CD14-positive monocyte (primary cell): ENCODE measurements around the gene OAS2. TPM values are rescaled to one million over a fixed set of nuclear protein-coding genes. Genes with fewer than 3 reads are reported as not detected.

Experiments
- DNase-seq, 3 donors: peaks; one replicate each; pipeline ENCODE4 v3.0.0-alpha.2; 2011 to 2022
- H2AFZ ChIP-seq: 2 replicates; pipeline ENCODE4 v1.6.0; 2012; ENCODE audit warnings: mild to moderate bottlenecking, low read depth, low read length, inconsistent platforms; ENCODE audit not compliant: insufficient read depth, poor library complexity, severe bottlenecking
- H3K27ac ChIP-seq, 2 donors: 1 replicate in 1 of 2; 2 replicates in 1 of 2; pipeline ENCODE4 v1.5.1; 2012 to 2013; ENCODE audit warnings: low read length in 2 of 2, control low read depth in 1 of 2, inconsistent platforms in 1 of 2, low read depth in 1 of 2, mild to moderate bottlenecking in 1 of 2
- H3K27me3 ChIP-seq, 2 donors: one replicate each; pipeline versions ENCODE4 v1.6.0 to v1.6.1; 2011 to 2013; ENCODE audit warnings: low read length in 2 of 2; ENCODE audit not compliant: control insufficient read depth in 2 of 2, insufficient read depth in 2 of 2
- H3K36me3 ChIP-seq, 2 donors: replicated peaks in 1 of 2; 1 replicate in 1 of 2; 2 replicates in 1 of 2; pipeline versions ENCODE4 v1.5.1 to v1.6.1; 2012 to 2013; ENCODE audit warnings: low read length in 2 of 2, control low read depth in 1 of 2, inconsistent platforms in 1 of 2, mild to moderate bottlenecking in 1 of 2; ENCODE audit not compliant: insufficient read depth in 2 of 2, control insufficient read depth in 1 of 2
- H3K4me1 ChIP-seq, 2 donors: 1 replicate in 1 of 2; 2 replicates in 1 of 2; pipeline versions ENCODE4 v1.5.1 to v1.6.1; 2012 to 2013; ENCODE audit warnings: low read length in 2 of 2, control low read depth in 1 of 2, inconsistent platforms in 1 of 2, mild to moderate bottlenecking in 1 of 2, moderate library complexity in 1 of 2; ENCODE audit not compliant: insufficient read depth in 2 of 2, control insufficient read depth in 1 of 2
- H3K4me2 ChIP-seq: replicated peaks from 2 replicates; pipeline ENCODE3; 2012; ENCODE audit warnings: low read length, moderate library complexity, mild to moderate bottlenecking; ENCODE audit not compliant: poor library complexity, severe bottlenecking; ENCODE audit errors: extremely low read depth
- H3K4me3 ChIP-seq, 3 experiments: fragments of 200-600 bp in 1 of 3; sonication (generic) in 1 of 3; replicated peaks in 1 of 3; 1 replicate in 2 of 3; 2 replicates in 1 of 3; pipeline ENCODE4 v1.5.1; 2011 to 2013; ENCODE audit warnings: low read length in 3 of 3, mild to moderate bottlenecking in 3 of 3, control low read depth in 2 of 3, low read depth in 2 of 3, inconsistent platforms in 1 of 3, moderate library complexity in 1 of 3
- H3K79me2 ChIP-seq: 2 replicates; pipeline ENCODE4 v1.6.0; 2012; ENCODE audit warnings: mild to moderate bottlenecking, control low read depth, inconsistent platforms, low read length, moderate library complexity; ENCODE audit not compliant: insufficient read depth
- H3K9ac ChIP-seq: 2 replicates; pipeline ENCODE4 v1.6.0; 2017; ENCODE audit warnings: low read length, mild to moderate bottlenecking; ENCODE audit not compliant: insufficient read depth, poor library complexity, severe bottlenecking
- H3K9me3 ChIP-seq, 2 donors: replicated peaks in 1 of 2; 1 replicate in 1 of 2; 2 replicates in 1 of 2; pipeline versions ENCODE4 v1.5.1 to v1.6.1; 2012 to 2013; ENCODE audit warnings: low read length in 2 of 2, control low read depth in 1 of 2; ENCODE audit not compliant: control insufficient read depth in 1 of 2, insufficient read depth in 1 of 2
- H4K20me1 ChIP-seq: 2 replicates; pipeline ENCODE4 v1.6.0; 2012; ENCODE audit warnings: mild to moderate bottlenecking, low read length, control low read depth, moderate library complexity; ENCODE audit not compliant: insufficient read depth
- H3K27ac Mint-ChIP-seq, 7 donors: one replicate each; pipeline ENCODE4 v1.8.0; 2020; ENCODE audit warnings: mild to moderate bottlenecking in 7 of 7, mixed read lengths in 7 of 7, moderate library complexity in 6 of 7, inconsistent platforms in 2 of 7
- H3K27me3 Mint-ChIP-seq, 3 donors: one replicate each; pipeline ENCODE4 v1.8.0; 2021 to 2022; ENCODE audit warnings: low read depth in 3 of 3, mild to moderate bottlenecking in 3 of 3, mixed read lengths in 3 of 3, moderate library complexity in 3 of 3, inconsistent platforms in 1 of 3
- H3K36me3 Mint-ChIP-seq, 2 donors: one replicate each; pipeline ENCODE4 v1.8.0; 2020; ENCODE audit warnings: mixed read lengths in 2 of 2, inconsistent platforms in 1 of 2, mild to moderate bottlenecking in 1 of 2
- H3K4me1 Mint-ChIP-seq: one replicate; pipeline ENCODE4 v1.8.0; 2020; ENCODE audit warnings: mild to moderate bottlenecking, mixed read lengths
- H3K4me3 Mint-ChIP-seq, 2 donors: one replicate each; pipeline ENCODE4 v1.8.0; 2020; ENCODE audit warnings: mild to moderate bottlenecking in 2 of 2, mixed read lengths in 2 of 2, moderate library complexity in 1 of 2
- H3K9me3 Mint-ChIP-seq, 7 donors: one replicate each; pipeline ENCODE4 v1.8.0; 2020 to 2022; ENCODE audit warnings: mixed read lengths in 7 of 7, mild to moderate bottlenecking in 6 of 7, moderate library complexity in 6 of 7, inconsistent platforms in 2 of 7
- WGBS: methylation state at CpG from one replicate; pipeline ENCODE4 v1.1.5; 2013; ENCODE audit warnings: missing lambda C conversion rate; ENCODE audit not compliant: insufficient coverage; 5-methylcytosine and 5-hydroxymethylcytosine counted together
- intact Hi-C, 2 donors: fragments of 100-400 bp; cut with micrococcal nuclease; formaldehyde crosslinking; loops; one replicate each; pipeline versions ENCODE4 v1.15.0 to v1.15.1; 2023
- polyA plus RNA-seq, 3 donors: library from polyadenylated mRNA; depleted of rRNA in 1 of 3; unstranded in 2 of 3; stranded (reverse) in 1 of 3; fragments of 300-500 nt in 2 of 3; fragments of >200 nt in 1 of 3; fragmentation: Illumina TruSeq in 2 of 3; gene quantifications; 1 replicate in 2 of 3; 2 replicates in 1 of 3; pipeline ENCODE4 v1.2.3, GENCODE V29; 2012 to 2021
- TF ChIP-seq, protein P1 (sequence below): fragments of 200-600 bp; IDR thresholded peaks from one replicate; pipeline ENCODE4 v1.8.0; 2022; ENCODE audit warnings: antibody characterized with exemption, mild to moderate bottlenecking

Gene OAS2
- polyA plus RNA-seq, 3 donors = 27.7 to 55.9 (median 40.1) TPM

GRCh38 chr12:113061061-113061694 lies 82.9 kb downstream of the OAS2 start:
- H3K4me3 ChIP-seq = no peak overlapping the region
- no peaks in the 10 kb centered on the region for H3K79me2 ChIP-seq
- intact Hi-C loops = no loop called here
- H2AFZ ChIP-seq = no peak overlapping the region
- 92% methylated on average over 6 of the region's 10 CpGs for WGBS
- no peak overlapping the region for H3K27ac ChIP-seq
- peaks cover 0 to 4% (median 0%) of the 10 kb centered on the region in 7 donors for H3K9me3 Mint-ChIP-seq
- H3K4me3 Mint-ChIP-seq = no peak overlapping the region
- no peak overlapping the region for H3K4me2 ChIP-seq
- H3K36me3 ChIP-seq = no peaks in the 10 kb centered on the region
- H3K27me3 Mint-ChIP-seq = peaks cover 15 to 38% (median 23%) of the 10 kb centered on the region in 3 donors
- no peak overlapping the region for H3K9ac ChIP-seq
- no peaks in the 10 kb centered on the region for H3K36me3 Mint-ChIP-seq
- H3K4me1 ChIP-seq = no peaks in the 10 kb centered on the region
- no peak overlapping the region for H3K27ac Mint-ChIP-seq
- TF ChIP-seq, protein P1, sequence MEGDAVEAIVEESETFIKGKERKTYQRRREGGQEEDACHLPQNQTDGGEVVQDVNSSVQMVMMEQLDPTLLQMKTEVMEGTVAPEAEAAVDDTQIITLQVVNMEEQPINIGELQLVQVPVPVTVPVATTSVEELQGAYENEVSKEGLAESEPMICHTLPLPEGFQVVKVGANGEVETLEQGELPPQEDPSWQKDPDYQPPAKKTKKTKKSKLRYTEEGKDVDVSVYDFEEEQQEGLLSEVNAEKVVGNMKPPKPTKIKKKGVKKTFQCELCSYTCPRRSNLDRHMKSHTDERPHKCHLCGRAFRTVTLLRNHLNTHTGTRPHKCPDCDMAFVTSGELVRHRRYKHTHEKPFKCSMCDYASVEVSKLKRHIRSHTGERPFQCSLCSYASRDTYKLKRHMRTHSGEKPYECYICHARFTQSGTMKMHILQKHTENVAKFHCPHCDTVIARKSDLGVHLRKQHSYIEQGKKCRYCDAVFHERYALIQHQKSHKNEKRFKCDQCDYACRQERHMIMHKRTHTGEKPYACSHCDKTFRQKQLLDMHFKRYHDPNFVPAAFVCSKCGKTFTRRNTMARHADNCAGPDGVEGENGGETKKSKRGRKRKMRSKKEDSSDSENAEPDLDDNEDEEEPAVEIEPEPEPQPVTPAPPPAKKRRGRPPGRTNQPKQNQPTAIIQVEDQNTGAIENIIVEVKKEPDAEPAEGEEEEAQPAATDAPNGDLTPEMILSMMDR = no peak
- no peaks in the 10 kb centered on the region for H3K9me3 ChIP-seq
- H3K27me3 ChIP-seq = peaks cover 13 to 18% of the 10 kb centered on the region in 2 donors
- DNase-seq = no peak
- no peaks in the 10 kb centered on the region for H3K4me1 Mint-ChIP-seq
- H4K20me1 ChIP-seq = no peaks in the 10 kb centered on the region

Other genes with a start within 250 kb of the OAS2 start
- 1 to 10 TPM; 1.3 to 9.6 (median 3.6) TPM for gene RPH3A, start 186.8 kb upstream of the OAS2 start, polyA plus RNA-seq
- gene OAS1, start 71.6 kb upstream of the OAS2 start, polyA plus RNA-seq = 100 to 1,000 TPM; 111 to 237 (median 237) TPM
- 10 to 100 TPM; 22.0 to 54.3 (median 41.9) TPM for gene OAS3, start 40.0 kb upstream of the OAS2 start, polyA plus RNA-seq
- under 1 TPM in 2 of 3 donors, not detected in 1; 0.04 TPM for gene DTX1, start 78.2 kb downstream of the OAS2 start, polyA plus RNA-seq
- gene RASAL1, start 157.2 kb downstream of the OAS2 start, polyA plus RNA-seq = not detected
- under 1 TPM in 1 of 3 donors, not detected in 2; 0.14 TPM for gene CFAP73, start 171.2 kb downstream of the OAS2 start, polyA plus RNA-seq
- 10 to 100 TPM in 2 of 3 donors, 1 to 10 TPM in 1; 7.9 to 32.2 (median 13.6) TPM for gene DDX54, start 207.0 kb downstream of the OAS2 start, polyA plus RNA-seq
- 10 to 100 TPM in 2 of 3 donors, 1 to 10 TPM in 1; 4.9 to 17.6 (median 16.4) TPM for gene RITA1, start 207.2 kb downstream of the OAS2 start, polyA plus RNA-seq
- 100 to 1,000 TPM in 1 of 3 donors, 10 to 100 TPM in 2; 20.4 to 110 (median 34.9) TPM for gene TPCN1, start 242.9 kb downstream of the OAS2 start, polyA plus RNA-seq